Measurements from ENCODE around the gene ASMT.
A peak's percentile ranks its signal among the peaks of the same experiment; 100 is the strongest.

The ASMT gene

GRCh38 chrX:1656379-1656778 lies 41.5 kb downstream of the ASMT start:
- H3K27ac ChIP-seq (ENCODE audit: low read depth, low read length, severe bottlenecking), result no peak overlapping the region
- H3K9me3 ChIP-seq (ENCODE audit: control insufficient read depth, low read length), result no peaks in the 10 kb centered on the region
- H3K4me1 ChIP-seq (ENCODE audit: control insufficient read depth, insufficient read depth, low read length, poor library complexity, severe bottlenecking), result peaks cover 9% of the 10 kb centered on the region
- H3K36me3 ChIP-seq (ENCODE audit: control insufficient read depth, insufficient read depth, low read length), result no peaks in the 10 kb centered on the region
- WGBS, 2 experiments (ENCODE audit: insufficient coverage in 2 of 2), result no CpG with 5 or more reads among the region's 14 CpGs
- no peak overlapping the region for H3K4me3 ChIP-seq (ENCODE audit: extremely low read depth, insufficient read depth, low read length, poor library complexity, severe bottlenecking)

DNA sequence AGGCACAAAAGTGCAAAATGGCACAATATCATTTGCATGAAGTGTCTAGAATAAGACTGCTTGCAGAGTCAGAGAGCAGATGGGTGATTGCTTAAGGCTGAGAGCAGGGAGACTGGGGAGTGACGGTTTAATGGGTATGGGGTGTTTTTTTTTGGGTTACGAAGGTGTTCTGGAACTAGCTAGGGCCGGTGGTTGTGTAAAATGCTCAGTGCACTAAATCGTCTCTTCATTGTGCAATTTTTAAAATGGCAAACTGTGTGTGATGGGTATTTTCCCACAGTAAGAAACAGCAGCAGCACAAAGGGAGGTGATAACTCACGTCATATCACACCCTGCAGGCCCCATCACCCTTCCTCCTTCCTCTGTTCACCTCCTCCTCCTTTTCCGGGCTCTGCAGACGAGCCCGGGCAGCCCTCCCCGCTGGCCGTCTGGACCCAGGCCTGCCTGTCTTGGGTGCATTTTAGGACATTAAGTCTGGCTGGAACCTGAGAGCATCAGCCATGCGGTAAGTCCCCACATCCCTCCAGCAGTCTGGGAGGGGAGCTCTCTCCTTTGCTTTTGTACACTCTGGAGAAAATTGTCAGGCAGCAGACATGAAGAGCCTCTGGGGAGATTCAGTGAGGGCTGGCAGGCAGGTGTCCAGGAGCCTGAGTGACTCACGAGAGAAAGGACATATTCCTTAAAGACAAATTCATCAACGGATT lies 42.7 kb downstream of the ASMT start:
- H3K4me1 ChIP-seq (ENCODE audit: control insufficient read depth, insufficient read depth, low read length, poor library complexity, severe bottlenecking), result peaks cover 9% of the 10 kb centered on the region
- H3K9me3 ChIP-seq (ENCODE audit: control insufficient read depth, low read length), result no peaks in the 10 kb centered on the region
- 49 to 53% methylated on average over 7 to 9 of the region's 13 CpGs for WGBS, 2 experiments (ENCODE audit: insufficient coverage in 2 of 2)
- peak overlapping the region; percentile 64 for H3K27ac ChIP-seq (ENCODE audit: low read depth, low read length, severe bottlenecking)
- no peak overlapping the region for H3K4me3 ChIP-seq (ENCODE audit: extremely low read depth, insufficient read depth, low read length, poor library complexity, severe bottlenecking)
- H3K36me3 ChIP-seq (ENCODE audit: control insufficient read depth, insufficient read depth, low read length), result no peaks in the 10 kb centered on the region

DNA sequence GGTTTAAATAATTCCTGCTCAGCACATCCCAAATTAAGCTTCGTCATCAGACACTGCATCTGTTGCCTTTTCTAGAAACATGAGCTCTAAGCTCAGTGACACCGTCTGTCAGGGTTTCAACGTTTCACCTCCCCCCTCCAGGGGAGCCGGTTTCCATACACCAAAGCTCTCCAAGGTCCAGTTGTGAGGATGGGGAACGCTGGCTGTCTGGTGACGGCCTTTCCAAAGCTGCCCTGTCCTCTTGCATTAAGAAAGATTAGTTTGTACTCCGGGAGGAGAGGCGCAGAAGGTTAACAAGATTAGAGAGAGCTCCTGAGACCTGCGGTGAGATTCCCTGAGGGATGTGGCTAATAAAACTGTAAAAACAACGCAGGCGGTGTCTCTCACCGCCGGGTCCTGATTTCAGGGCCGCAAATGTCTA lies 43.2 kb downstream of the ASMT start:
- peaks cover 9% of the 10 kb centered on the region for H3K4me1 ChIP-seq (ENCODE audit: control insufficient read depth, insufficient read depth, low read length, poor library complexity, severe bottlenecking)
- H3K4me3 ChIP-seq (ENCODE audit: extremely low read depth, insufficient read depth, low read length, poor library complexity, severe bottlenecking), result no peak overlapping the region
- H3K9me3 ChIP-seq (ENCODE audit: control insufficient read depth, low read length), result no peaks in the 10 kb centered on the region
- WGBS, 2 experiments (ENCODE audit: insufficient coverage in 2 of 2), result 73% methylated on average over 12 of the region's 14 CpGs
- H3K36me3 ChIP-seq (ENCODE audit: control insufficient read depth, insufficient read depth, low read length), result no peaks in the 10 kb centered on the region
- peak overlapping the region; percentile 64 for H3K27ac ChIP-seq (ENCODE audit: low read depth, low read length, severe bottlenecking)

DNA sequence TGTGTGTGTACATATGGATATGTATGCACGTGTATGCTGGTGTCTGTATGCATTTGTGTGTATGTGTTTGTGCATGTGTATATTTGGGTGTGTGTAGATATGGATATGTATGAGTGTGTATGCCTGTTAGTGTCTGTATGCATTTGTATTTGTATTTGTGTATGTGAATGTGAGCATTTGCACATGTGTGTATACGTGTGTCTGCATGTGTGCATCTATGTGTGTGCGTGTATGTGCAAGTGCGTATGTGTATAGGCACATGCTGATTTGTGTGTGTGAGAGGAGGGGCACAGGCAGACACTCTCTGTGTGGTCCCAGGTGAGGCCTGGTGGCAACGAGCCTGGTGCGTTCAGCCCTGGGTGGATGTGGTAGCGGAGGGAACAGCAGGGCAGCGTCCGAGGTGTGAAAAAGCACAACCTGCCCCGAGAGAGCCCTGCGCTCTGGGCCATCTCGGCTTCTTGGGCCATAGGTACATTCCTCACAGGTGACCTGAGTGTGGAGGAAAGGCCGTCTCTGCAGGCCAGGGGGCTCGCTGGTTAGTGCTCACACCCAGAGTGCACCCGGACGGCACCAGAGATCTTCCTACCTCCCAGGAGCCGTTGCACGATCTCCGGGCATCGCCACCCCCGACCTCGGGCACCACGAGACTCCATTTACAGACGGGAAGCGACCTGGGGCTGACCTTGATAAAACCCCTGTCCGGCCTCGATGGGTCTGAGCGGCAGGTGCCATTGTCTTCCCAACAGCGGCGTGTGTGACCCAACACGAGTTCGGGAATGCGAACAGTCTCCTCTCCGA lies 45.0 kb downstream of the ASMT start:
- peaks cover 9% of the 10 kb centered on the region for H3K4me1 ChIP-seq (ENCODE audit: control insufficient read depth, insufficient read depth, low read length, poor library complexity, severe bottlenecking)
- 94% methylated on average over 33 of the region's 34 CpGs for WGBS, 2 experiments (ENCODE audit: insufficient coverage in 2 of 2)
- no peak overlapping the region for H3K27ac ChIP-seq (ENCODE audit: low read depth, low read length, severe bottlenecking)
- no peaks in the 10 kb centered on the region for H3K36me3 ChIP-seq (ENCODE audit: control insufficient read depth, insufficient read depth, low read length)
- no peaks in the 10 kb centered on the region for H3K9me3 ChIP-seq (ENCODE audit: control insufficient read depth, low read length)
- no peak overlapping the region for H3K4me3 ChIP-seq (ENCODE audit: extremely low read depth, insufficient read depth, low read length, poor library complexity, severe bottlenecking)

- no peaks in the 10 kb centered on the region for H3K36me3 ChIP-seq (ENCODE audit: control insufficient read depth, insufficient read depth, low read length)
- peaks cover 9% of the 10 kb centered on the region for H3K4me1 ChIP-seq (ENCODE audit: control insufficient read depth, insufficient read depth, low read length, poor library complexity, severe bottlenecking)
- H3K9me3 ChIP-seq (ENCODE audit: control insufficient read depth, low read length), result no peaks in the 10 kb centered on the region
- no peak overlapping the region for H3K27ac ChIP-seq (ENCODE audit: low read depth, low read length, severe bottlenecking)
- 81 to 84% methylated on average over 13 to 15 of the region's 16 CpGs for WGBS, 2 experiments (ENCODE audit: insufficient coverage in 2 of 2)
- no peak overlapping the region for H3K4me3 ChIP-seq (ENCODE audit: extremely low read depth, insufficient read depth, low read length, poor library complexity, severe bottlenecking)
Measured at GRCh38 chrX:1661048-1661921, 46.4 kb downstream of the ASMT start.

- no peak overlapping the region for H3K4me3 ChIP-seq (ENCODE audit: extremely low read depth, insufficient read depth, low read length, poor library complexity, severe bottlenecking)
- no peaks in the 10 kb centered on the region for H3K36me3 ChIP-seq (ENCODE audit: control insufficient read depth, insufficient read depth, low read length)
- H3K9me3 ChIP-seq (ENCODE audit: control insufficient read depth, low read length), result no peaks in the 10 kb centered on the region
- peaks cover 9% of the 10 kb centered on the region for H3K4me1 ChIP-seq (ENCODE audit: control insufficient read depth, insufficient read depth, low read length, poor library complexity, severe bottlenecking)
- 94 to 95% methylated on average over 10 to 14 of the region's 15 CpGs for WGBS, 2 experiments (ENCODE audit: insufficient coverage in 2 of 2)
- no peak overlapping the region for H3K27ac ChIP-seq (ENCODE audit: low read depth, low read length, severe bottlenecking)
Measured at GRCh38 chrX:1661922-1662221, 47.0 kb downstream of the ASMT start.

DNA sequence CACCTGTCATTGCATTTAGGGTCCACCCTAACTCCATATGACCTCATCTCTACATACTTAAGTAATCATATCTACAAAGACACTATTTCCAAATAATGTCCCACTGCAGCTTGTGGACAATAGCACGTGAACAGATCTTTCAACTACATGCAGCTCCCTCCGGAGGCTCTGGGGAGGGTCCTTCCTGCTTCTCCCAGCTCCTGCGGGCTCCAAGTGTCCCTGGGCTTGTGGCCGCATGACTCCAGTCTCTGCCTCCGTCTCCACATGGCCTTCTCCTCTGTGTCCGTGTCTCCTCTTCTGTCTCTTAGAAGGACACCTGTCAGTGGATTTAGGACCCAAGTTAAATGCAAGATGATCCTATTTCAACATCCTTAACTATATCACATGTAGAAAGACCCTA lies 52.7 kb downstream of the ASMT start:
- H3K4me1 ChIP-seq (ENCODE audit: control insufficient read depth, insufficient read depth, low read length, poor library complexity, severe bottlenecking), result no peaks in the 10 kb centered on the region
- H3K36me3 ChIP-seq (ENCODE audit: control insufficient read depth, insufficient read depth, low read length), result no peaks in the 10 kb centered on the region
- 65 to 94% methylated on average over 3 to 5 of the region's 6 CpGs for whole genome bisulfite sequencing, 2 experiments (ENCODE audit: insufficient coverage in 2 of 2)
- H3K9me3 ChIP-seq (ENCODE audit: control insufficient read depth, low read length), result no peaks in the 10 kb centered on the region
- no peak overlapping the region for H3K4me3 ChIP-seq (ENCODE audit: extremely low read depth, insufficient read depth, low read length, poor library complexity, severe bottlenecking)
- H3K27ac ChIP-seq (ENCODE audit: low read depth, low read length, severe bottlenecking), result no peak overlapping the region

GRCh38 chrX:1673337-1673736 lies 58.5 kb downstream of the ASMT start:
- 84% methylated on average over 7 of the region's 7 CpGs for WGBS, 2 experiments (ENCODE audit: insufficient coverage in 2 of 2)
- no peaks in the 10 kb centered on the region for H3K36me3 ChIP-seq (ENCODE audit: control insufficient read depth, insufficient read depth, low read length)
- no peaks in the 10 kb centered on the region for H3K4me1 ChIP-seq (ENCODE audit: control insufficient read depth, insufficient read depth, low read length, poor library complexity, severe bottlenecking)
- no peaks in the 10 kb centered on the region for H3K9me3 ChIP-seq (ENCODE audit: control insufficient read depth, low read length)
- no peak overlapping the region for H3K27ac ChIP-seq (ENCODE audit: low read depth, low read length, severe bottlenecking)
- H3K4me3 ChIP-seq (ENCODE audit: extremely low read depth, insufficient read depth, low read length, poor library complexity, severe bottlenecking), result no peak overlapping the region

DNA sequence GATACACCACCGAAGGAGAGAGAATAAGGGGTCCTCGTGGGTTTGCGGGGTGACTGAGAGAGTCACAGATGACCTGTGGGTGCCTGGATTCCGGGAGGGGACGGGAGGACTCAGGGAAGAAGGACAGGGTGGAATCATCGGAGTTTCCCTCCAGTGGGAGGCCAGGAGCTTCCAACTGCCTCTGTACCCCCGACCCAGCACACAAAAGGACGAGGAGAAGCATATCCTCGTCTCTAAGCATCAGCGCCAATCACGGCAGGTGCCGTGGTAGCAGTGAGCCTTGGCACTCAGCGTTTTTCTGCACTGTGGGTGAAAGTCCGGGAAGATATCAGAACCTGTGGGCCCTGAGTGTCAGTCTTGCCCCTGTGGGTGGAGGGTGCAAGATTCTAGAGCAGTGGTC lies 62.0 kb downstream of the ASMT start:
- WGBS, 2 experiments (ENCODE audit: insufficient coverage in 2 of 2), result 90 to 95% methylated on average over 11 to 14 of the region's 14 CpGs
- Histone ChIP-seq H3K4me1 (ENCODE audit: control insufficient read depth, insufficient read depth, low read length, poor library complexity, severe bottlenecking) (no peaks in the 10 kb centered on the region), H3K9me3 (ENCODE audit: control insufficient read depth, low read length) (no peaks in the 10 kb centered on the region), H3K4me3 (ENCODE audit: extremely low read depth, insufficient read depth, low read length, poor library complexity, severe bottlenecking) (no peak overlapping the region), H3K36me3 (ENCODE audit: control insufficient read depth, insufficient read depth, low read length) (no peaks in the 10 kb centered on the region), H3K27ac (ENCODE audit: low read depth, low read length, severe bottlenecking) (no peak overlapping the region)

GRCh38 chrX:1679238-1679637 lies 64.4 kb downstream of the ASMT start:
- Histone ChIP-seq H3K9me3 (ENCODE audit: control insufficient read depth, low read length) (no peaks in the 10 kb centered on the region), H3K4me1 (ENCODE audit: control insufficient read depth, insufficient read depth, low read length, poor library complexity, severe bottlenecking) (no peaks in the 10 kb centered on the region), H3K36me3 (ENCODE audit: control insufficient read depth, insufficient read depth, low read length) (no peaks in the 10 kb centered on the region), H3K27ac (ENCODE audit: low read depth, low read length, severe bottlenecking) (no peak overlapping the region), H3K4me3 (ENCODE audit: extremely low read depth, insufficient read depth, low read length, poor library complexity, severe bottlenecking) (no peak overlapping the region)
- WGBS, 2 experiments (ENCODE audit: insufficient coverage in 2 of 2), result 64 to 67% methylated on average over 6 of the region's 9 CpGs
